Caco-2 (cell line): ENCODE results near the gene OR2A2. TPM values are rescaled to one million over a fixed set of nuclear protein-coding genes. Genes with fewer than 3 reads are reported as not detected.

Source experiments
- BruUV-seq: library from RNA; stranded (reverse); fragments of 400-500 nt; replicated peaks from 2 replicates; lab custom pipeline; 2021; lab: Mats Ljungman, UMichigan
- CTCF ChIA-PET: fragments of 300-600 bp; sonication (Branson Sonifier 250); formaldehyde crosslinking; loops from one replicate; lab custom pipeline; 2022; ENCODE audit warnings: antibody characterized with exemption; lab: Charles Lee
- POLR2A ChIA-PET: fragments of 300-600 bp; sonication (Branson Sonifier 250); formaldehyde crosslinking; loops from one replicate; lab custom pipeline; 2022; ENCODE audit warnings: antibody characterized with exemption; lab: Charles Lee
- DNase-seq, 2 experiments: peaks; one replicate each; pipeline versions ENCODE4 v3.0.0 to v3.0.0-alpha.2; 2020 to 2022
- H3K27me3 ChIP-seq: replicated peaks from 2 replicates; pipeline ENCODE4 v1.6.0; 2011; ENCODE audit warnings: low read length; ENCODE audit not compliant: control insufficient read depth, insufficient read depth
- H3K36me3 ChIP-seq: 2 replicates; pipeline ENCODE4 v1.5.1; 2011; ENCODE audit warnings: low read length; ENCODE audit not compliant: control insufficient read depth, insufficient read depth
- H3K4me1 ChIP-seq: fragments of 250-450 bp; sonication (Bioruptor Pico); 2 replicates; pipeline ENCODE4 v1.5.1; 2020; ENCODE audit warnings: mild to moderate bottlenecking
- H3K4me3 ChIP-seq: 2 replicates; pipeline ENCODE4 v1.5.1; 2011; ENCODE audit warnings: low read depth, mild to moderate bottlenecking, control low read depth, low read length
- H3K9me3 ChIP-seq: fragments of 250-450 bp; sonication (Bioruptor Pico); 2 replicates; pipeline ENCODE4 v1.5.1; 2020; ENCODE audit warnings: mild to moderate bottlenecking, moderate library complexity
- H3K27ac Mint-ChIP-seq: one replicate; pipeline ENCODE4 v1.8.0; 2022; ENCODE audit warnings: mixed read lengths; ENCODE audit not compliant: unreplicated experiment
- H3K27me3 Mint-ChIP-seq: one replicate; pipeline ENCODE4 v1.8.0; 2022; ENCODE audit warnings: mixed read lengths; ENCODE audit not compliant: insufficient read depth, unreplicated experiment
- H3K36me3 Mint-ChIP-seq: one replicate; pipeline ENCODE4 v1.8.0; 2022; ENCODE audit warnings: mild to moderate bottlenecking, mixed read lengths; ENCODE audit not compliant: insufficient read depth, unreplicated experiment
- H3K4me1 Mint-ChIP-seq: one replicate; pipeline ENCODE4 v1.8.0; 2022; ENCODE audit warnings: low read depth, mixed read lengths; ENCODE audit not compliant: unreplicated experiment
- H3K4me3 Mint-ChIP-seq: one replicate; pipeline ENCODE4 v1.8.0; 2022; ENCODE audit warnings: mild to moderate bottlenecking, moderate library complexity, mixed read lengths; ENCODE audit not compliant: unreplicated experiment
- H3K9me3 Mint-ChIP-seq: one replicate; pipeline ENCODE4 v1.8.0; 2022; ENCODE audit warnings: mixed read lengths; ENCODE audit not compliant: unreplicated experiment
- intact Hi-C: fragments of 100-400 bp; cut with micrococcal nuclease; formaldehyde crosslinking; loops from one replicate; pipeline ENCODE4 v1.10.0; 2022; ENCODE audit not compliant: unreplicated experiment
- total RNA-seq: library from RNA; stranded (reverse); gene quantifications from 2 replicates; pipeline ENCODE4 v1.2.3, GENCODE V29; 2022
- TF ChIP-seq, protein P1 (sequence below), 2 experiments: fragments of 200-600 bp in 1 of 2; IDR thresholded peaks; 1 replicate in 1 of 2; 2 replicates in 1 of 2; pipeline versions ENCODE4 v1.5.1 to v1.8.0; 2011 to 2022; ENCODE audit warnings: antibody characterized with exemption in 1 of 2, control low read depth in 1 of 2, inconsistent platforms in 1 of 2, low read depth in 1 of 2, low read length in 1 of 2, mild to moderate bottlenecking in 1 of 2, moderate library complexity in 1 of 2; ENCODE audit not compliant: insufficient read depth in 1 of 2, severe bottlenecking in 1 of 2, unreplicated experiment in 1 of 2

The OR2A2 gene
- total RNA-seq, 1 experiment from 2014 or later, result not detected

DNA sequence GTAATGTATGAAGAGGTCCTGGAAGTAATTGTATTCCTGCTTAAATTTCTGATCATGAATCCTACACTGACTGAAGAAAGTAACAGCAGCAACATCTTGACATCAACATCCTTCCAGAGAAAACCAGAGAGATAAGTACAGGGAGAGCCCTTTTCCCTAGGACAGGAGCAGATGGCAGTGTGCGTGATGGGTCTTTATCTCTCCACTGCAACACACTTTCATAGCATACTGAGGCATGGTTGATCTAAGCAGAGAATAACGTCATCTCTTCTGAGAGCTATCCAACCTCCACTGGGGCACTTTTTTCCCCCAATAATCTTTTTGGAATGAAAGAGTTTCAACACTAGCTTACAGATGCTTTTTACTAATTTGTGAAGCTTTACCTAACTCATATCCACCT lies 39.4 kb upstream of the OR2A2 start:
- DNase-seq, result no peak
- Mint-ChIP-seq H3K27ac (no peak overlapping the region), H3K4me1 (peaks cover 9% of the 10 kb centered on the region), H3K36me3 (no peaks in the 10 kb centered on the region), H3K9me3 (peaks cover 8% of the 10 kb centered on the region), H3K4me3 (no peak overlapping the region), H3K27me3 (no peaks in the 10 kb centered on the region)
- no peaks in the 10 kb centered on the region for H3K36me3 ChIP-seq
- H3K4me1 ChIP-seq, result no peaks in the 10 kb centered on the region
- POLR2A ChIA-PET, result no interaction called here
- no peaks in the 10 kb centered on the region for H3K27me3 ChIP-seq
- CTCF ChIA-PET, result no interaction called here
- no peak overlapping the region for H3K4me3 ChIP-seq
- no peaks in the 10 kb centered on the region for H3K9me3 ChIP-seq
- TF ChIP-seq, protein P1, sequence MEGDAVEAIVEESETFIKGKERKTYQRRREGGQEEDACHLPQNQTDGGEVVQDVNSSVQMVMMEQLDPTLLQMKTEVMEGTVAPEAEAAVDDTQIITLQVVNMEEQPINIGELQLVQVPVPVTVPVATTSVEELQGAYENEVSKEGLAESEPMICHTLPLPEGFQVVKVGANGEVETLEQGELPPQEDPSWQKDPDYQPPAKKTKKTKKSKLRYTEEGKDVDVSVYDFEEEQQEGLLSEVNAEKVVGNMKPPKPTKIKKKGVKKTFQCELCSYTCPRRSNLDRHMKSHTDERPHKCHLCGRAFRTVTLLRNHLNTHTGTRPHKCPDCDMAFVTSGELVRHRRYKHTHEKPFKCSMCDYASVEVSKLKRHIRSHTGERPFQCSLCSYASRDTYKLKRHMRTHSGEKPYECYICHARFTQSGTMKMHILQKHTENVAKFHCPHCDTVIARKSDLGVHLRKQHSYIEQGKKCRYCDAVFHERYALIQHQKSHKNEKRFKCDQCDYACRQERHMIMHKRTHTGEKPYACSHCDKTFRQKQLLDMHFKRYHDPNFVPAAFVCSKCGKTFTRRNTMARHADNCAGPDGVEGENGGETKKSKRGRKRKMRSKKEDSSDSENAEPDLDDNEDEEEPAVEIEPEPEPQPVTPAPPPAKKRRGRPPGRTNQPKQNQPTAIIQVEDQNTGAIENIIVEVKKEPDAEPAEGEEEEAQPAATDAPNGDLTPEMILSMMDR (IDR thresholded peaks at IDR 0.05; ENCODE audit: insufficient read depth in 1 of 2, low read depth in 1 of 2, low read length in 1 of 2, severe bottlenecking in 1 of 2, unreplicated experiment in 1 of 2), result no peak
- intact Hi-C loops, result no loop called here
- no TSS peak for BruUV-seq

DNA sequence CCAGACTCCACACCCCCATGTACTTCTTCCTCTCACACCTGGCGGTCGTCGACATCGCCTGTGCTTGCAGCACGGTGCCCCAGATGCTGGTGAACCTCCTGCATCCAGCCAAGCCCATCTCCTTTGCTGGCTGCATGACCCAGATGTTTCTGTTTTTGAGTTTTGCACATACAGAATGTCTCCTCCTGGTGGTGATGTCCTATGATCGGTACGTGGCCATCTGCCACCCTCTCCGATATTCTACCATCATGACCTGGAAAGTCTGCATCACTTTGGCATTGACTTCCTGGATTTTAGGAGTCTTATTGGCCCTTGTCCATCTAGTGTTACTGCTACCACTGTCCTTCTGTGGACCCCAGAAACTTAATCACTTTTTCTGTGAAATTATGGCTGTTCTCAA lies 35.0 kb upstream of the OR2A2 start:
- H3K27me3 Mint-ChIP-seq, result no peaks in the 10 kb centered on the region
- intact Hi-C loops, result no loop called here
- CTCF ChIA-PET, result no interaction called here
- Histone ChIP-seq H3K4me1 (no peaks in the 10 kb centered on the region), H3K9me3 (no peaks in the 10 kb centered on the region), H3K36me3 (no peaks in the 10 kb centered on the region), H3K4me3 (no peak overlapping the region), H3K27me3 (no peaks in the 10 kb centered on the region)
- no peak overlapping the region for H3K27ac Mint-ChIP-seq
- POLR2A ChIA-PET, result no interaction called here
- no peak for DNase-seq
- no peaks in the 10 kb centered on the region for H3K4me1 Mint-ChIP-seq
- no peaks in the 10 kb centered on the region for H3K9me3 Mint-ChIP-seq
- BruUV-seq, result no TSS peak
- H3K36me3 Mint-ChIP-seq, result no peaks in the 10 kb centered on the region
- no peak overlapping the region for H3K4me3 Mint-ChIP-seq
- TF ChIP-seq, protein P1 (IDR thresholded peaks at IDR 0.05; ENCODE audit: insufficient read depth in 1 of 2, low read depth in 1 of 2, low read length in 1 of 2, severe bottlenecking in 1 of 2, unreplicated experiment in 1 of 2), result peak in 1 of 2 experiments; percentile 21

DNA sequence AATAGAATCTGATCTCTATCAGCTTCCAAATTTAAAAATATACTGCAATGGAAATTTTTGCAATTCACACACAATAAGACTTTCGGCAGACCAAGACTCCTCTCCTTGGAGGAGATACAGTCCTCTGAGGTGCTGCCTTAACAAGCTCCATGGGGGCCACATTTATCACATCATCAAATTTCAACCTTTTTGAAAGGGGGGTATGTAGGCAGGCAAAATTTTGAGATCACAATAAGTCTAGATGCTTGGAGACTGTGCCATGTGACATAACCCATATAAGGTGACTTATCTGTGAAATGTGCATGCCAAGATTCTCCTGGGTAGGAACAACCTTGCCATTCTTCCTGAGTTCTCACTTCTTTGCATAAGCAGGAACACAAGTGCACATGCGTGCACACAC lies 23.4 kb upstream of the OR2A2 start, which contains the start of gene OR2A12:
OR2A12 (plus strand) TSS at position 301 of the 400 bp plus-strand sequence. CDS start 8,830 bp downstream, outside the sequence.
- Mint-ChIP-seq H3K27ac (no peak within 1 kb of the TSS), H3K4me3 (no peak within 1 kb of the TSS), H3K27me3 (peaks cover 7% of the 10 kb centered on the region), H3K4me1 (no peaks in the 10 kb centered on the region), H3K9me3 (no peaks in the 10 kb centered on the region), H3K36me3 (no peaks in the 10 kb centered on the region)
- intact Hi-C loops, result loop anchor here (5.0 kb wide), 1 partner anchor 859 kb away; no protein-coding TSS in a partner anchor
- ChIA-PET POLR2A (no interaction called here), CTCF (no interaction called here)
- H3K4me1 ChIP-seq, result no peaks in the 10 kb centered on the region
- no peak for DNase-seq
- no TSS peak for BruUV-seq
- no peaks in the 10 kb centered on the region for H3K36me3 ChIP-seq
- no peak within 1 kb of the TSS for H3K4me3 ChIP-seq
- H3K9me3 ChIP-seq, result no peaks in the 10 kb centered on the region
- TF ChIP-seq, protein P1 (IDR thresholded peaks at IDR 0.05; ENCODE audit: insufficient read depth in 1 of 2, low read depth in 1 of 2, low read length in 1 of 2, severe bottlenecking in 1 of 2, unreplicated experiment in 1 of 2), result no peak
- no peaks in the 10 kb centered on the region for H3K27me3 ChIP-seq
